Measurements from ENCODE around the gene GSTM3.

The GSTM3 gene

GRCh38 chr1:109740615-109741373, at the start of gene GSTM3:
Gene GSTM3, minus strand, starts transcription at chr1:109741038. Its CDS starts 751 bp downstream, at chr1:109740287.
- DNase-seq = no peak

- DNase-seq = no peak
Measured at GRCh38 chr1:109790329-109790728, 49.5 kb upstream of the GSTM3 start.

GRCh38 chr1:109789551-109790180, 48.8 kb upstream of the GSTM3 start:
- no peak for DNase-seq

GRCh38 chr1:109788695-109789521, 48.1 kb upstream of the GSTM3 start:
- peak; percentile 33 for DNase-seq

GRCh38 chr1:109787845-109788601, 47.2 kb upstream of the GSTM3 start:
- DNase-seq = no peak

- no peak for DNase-seq
Measured at GRCh38 chr1:109787211-109787844, 46.5 kb upstream of the GSTM3 start.

- DNase-seq = peak; percentile 33
Measured at GRCh38 chr1:109786531-109787021, 45.7 kb upstream of the GSTM3 start.

- peak; percentile 22 for DNase-seq
Measured at GRCh38 chr1:109786112-109786480, 45.3 kb upstream of the GSTM3 start.

GRCh38 chr1:109785446-109786111, 44.7 kb upstream of the GSTM3 start:
- DNase-seq = no peak

GRCh38 chr1:109784551-109785252, 43.9 kb upstream of the GSTM3 start:
- no peak for DNase-seq

GRCh38 chr1:109783436-109783835, 42.6 kb upstream of the GSTM3 start:
- no peak for DNase-seq

GRCh38 chr1:109782927-109783326, 42.1 kb upstream of the GSTM3 start:
- no peak for DNase-seq

GRCh38 chr1:109782514-109782913, 41.7 kb upstream of the GSTM3 start:
- no peak for DNase-seq

GRCh38 chr1:109781806-109782205, 41.0 kb upstream of the GSTM3 start:
- no peak for DNase-seq

GRCh38 chr1:109780982-109781381, 40.1 kb upstream of the GSTM3 start:
- no peak for DNase-seq

- no peak for DNase-seq
Measured at GRCh38 chr1:109777980-109778625, 37.3 kb upstream of the GSTM3 start.

GRCh38 chr1:109777436-109777835, 36.6 kb upstream of the GSTM3 start:
- DNase-seq = no peak

GRCh38 chr1:109776911-109777310, 36.1 kb upstream of the GSTM3 start:
- DNase-seq = peak; percentile 76

GRCh38 chr1:109776206-109776835, 35.5 kb upstream of the GSTM3 start:
- DNase-seq = no peak

GRCh38 chr1:109775398-109775797, 34.6 kb upstream of the GSTM3 start:
- DNase-seq = no peak
